GM10266 (cell line): Measurements from ENCODE around the gene POU4F1.

ENCODE experiments used
- DNase-seq: peaks from one replicate; pipeline ENCODE4 v3.0.0; 2012; ENCODE audit errors: extremely low spot score
- CTCF ChIP-seq: IDR thresholded peaks from 2 replicates; pipeline ENCODE4 v1.5.1; 2012; ENCODE audit warnings: mild to moderate bottlenecking, low read depth; ENCODE audit not compliant: control insufficient read depth, insufficient read depth; ENCODE audit errors: missing control alignments

POU4F1 gene

GRCh38 chr13:78632996-78633395 lies 29.6 kb upstream of the POU4F1 start:
- DNase-seq, result no peak
- TF ChIP-seq CTCF, result no peak

DNA sequence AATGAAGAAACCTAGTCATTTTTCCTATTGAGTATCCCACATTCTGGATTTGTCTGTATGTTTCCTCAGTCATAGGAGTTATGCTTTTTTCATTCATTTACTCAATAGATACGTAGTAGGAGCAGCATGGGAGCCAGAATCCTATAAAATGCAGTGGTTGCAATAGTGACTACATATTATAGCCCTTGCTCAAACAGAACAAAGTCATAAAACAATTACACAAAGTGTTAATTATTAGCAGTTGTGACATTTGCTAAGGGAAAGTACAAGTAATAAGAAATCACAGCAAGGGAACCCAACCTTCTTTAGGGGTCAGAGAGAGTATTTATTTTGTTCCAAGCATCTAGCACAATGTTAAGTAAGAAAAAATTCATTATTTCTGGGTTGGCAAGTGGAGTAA lies 27.7 kb upstream of the POU4F1 start:
- DNase-seq, result no peak
- TF ChIP-seq CTCF, result no peak

DNA sequence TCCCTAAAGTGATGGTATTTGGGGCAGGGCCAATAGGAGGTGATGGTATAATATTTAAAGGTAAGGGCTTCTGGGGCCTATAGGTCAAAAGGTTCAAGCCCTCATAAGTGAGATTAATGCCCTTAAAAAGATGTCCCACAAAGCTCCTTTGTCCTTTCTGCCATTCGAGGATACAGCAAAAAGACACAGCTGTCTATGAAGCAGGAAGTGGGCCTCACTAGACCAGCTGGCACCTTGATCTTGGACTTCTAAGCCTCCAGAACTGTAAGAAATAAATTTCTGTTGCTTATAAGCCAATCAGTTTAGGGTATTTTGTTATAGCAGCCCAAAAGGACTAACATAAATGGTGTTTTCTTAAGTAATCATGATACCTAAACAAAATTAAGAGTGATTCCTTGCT lies 27.2 kb upstream of the POU4F1 start:
- no peak for DNase-seq
- no peak for TF ChIP-seq CTCF

DNA sequence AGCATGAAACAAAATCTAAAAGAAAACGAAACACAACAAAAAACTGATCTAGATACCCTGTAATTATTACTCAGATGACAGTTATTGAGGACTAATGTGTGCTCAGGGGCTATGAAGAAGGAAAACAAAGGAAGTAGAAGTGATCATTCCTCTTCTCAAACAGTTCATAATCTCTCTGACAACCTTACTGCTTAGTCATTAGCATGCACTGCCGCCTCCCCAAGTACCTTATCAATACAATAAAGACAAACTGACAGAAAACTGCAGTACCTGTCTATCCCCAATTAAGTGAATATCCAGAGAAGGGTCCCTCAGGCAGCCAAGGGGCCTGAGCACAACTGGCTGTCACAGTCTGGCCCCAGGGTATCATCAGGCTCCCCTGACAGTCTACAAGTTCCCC lies 22.0 kb upstream of the POU4F1 start:
- DNase-seq, result no peak
- no peak for TF ChIP-seq CTCF

- TF ChIP-seq CTCF, result no peak
Observed at GRCh38 chr13:78623132-78623531, 19.8 kb upstream of the POU4F1 start.

GRCh38 chr13:78620936-78621470 lies 17.7 kb upstream of the POU4F1 start:
- no peak for DNase-seq

More at GRCh38 chr13:78623132-78623531, 19.8 kb upstream of the POU4F1 start:
- no peak for DNase-seq

GRCh38 chr13:78618411-78618810 lies 15.1 kb upstream of the POU4F1 start:
- no peak for TF ChIP-seq CTCF
- DNase-seq, result no peak

More at GRCh38 chr13:78620936-78621470, 17.7 kb upstream of the POU4F1 start:
- TF ChIP-seq CTCF, result no peak
